Liver (tissue), 10 donors: Measurements from ENCODE around the gene GXYLT2. TPM values are rescaled to one million over a fixed set of nuclear protein-coding genes. Genes with fewer than 3 reads are reported as not detected.

Experiments used
- DNase-seq: peaks from one replicate; pipeline ENCODE4 v3.0.0-alpha.2; 2017; ENCODE audit warnings: low spot score
- H3K27ac ChIP-seq, 2 donors: one replicate each; pipeline ENCODE4 v1.7.0; 2013; ENCODE audit warnings: inconsistent platforms in 2 of 2, low read length in 2 of 2, control low read depth in 1 of 2, low read depth in 1 of 2, mild to moderate bottlenecking in 1 of 2
- H3K27me3 ChIP-seq, 4 donors: one replicate each; pipeline versions ENCODE4 v1.6.1 to v1.7.0; 2013; ENCODE audit warnings: low read length in 3 of 4, inconsistent platforms in 1 of 4, mild to moderate bottlenecking in 1 of 4, moderate library complexity in 1 of 4; ENCODE audit not compliant: control insufficient read depth in 4 of 4, insufficient read depth in 4 of 4
- H3K36me3 ChIP-seq, 4 donors: one replicate each; pipeline versions ENCODE4 v1.6.1 to v1.7.0; 2013; ENCODE audit warnings: low read length in 3 of 4, mild to moderate bottlenecking in 3 of 4, low read depth in 1 of 4, moderate library complexity in 1 of 4; ENCODE audit not compliant: control insufficient read depth in 4 of 4, insufficient read depth in 3 of 4
- H3K4me1 ChIP-seq, 4 donors: one replicate each; pipeline versions ENCODE4 v1.6.1 to v1.7.0; 2013; ENCODE audit warnings: low read length in 3 of 4, mild to moderate bottlenecking in 3 of 4, moderate library complexity in 1 of 4; ENCODE audit not compliant: control insufficient read depth in 4 of 4, insufficient read depth in 4 of 4
- H3K4me3 ChIP-seq, 3 donors: one replicate each; pipeline versions ENCODE4 v1.6.1 to v1.7.0; 2013; ENCODE audit warnings: low read length in 3 of 3, control low read depth in 1 of 3, low read depth in 1 of 3, mild to moderate bottlenecking in 1 of 3
- H3K9ac ChIP-seq, 2 donors: one replicate each; pipeline ENCODE4 v1.7.0; 2013; ENCODE audit warnings: low read length in 2 of 2, mild to moderate bottlenecking in 2 of 2, moderate library complexity in 2 of 2, control low read depth in 1 of 2, low read depth in 1 of 2
- H3K9me3 ChIP-seq, 4 donors: one replicate each; pipeline versions ENCODE4 v1.6.1 to v1.7.0; 2013; ENCODE audit warnings: low read length in 3 of 4; ENCODE audit not compliant: control insufficient read depth in 4 of 4
- EGR1 ChIP-seq, 2 donors: IDR thresholded peaks; 2 replicates each; pipeline ENCODE4 v1.6.1; 2016 to 2018; ENCODE audit warnings: antibody characterized with exemption in 2 of 2, low read depth in 2 of 2
- FOXA1 ChIP-seq: IDR thresholded peaks from 2 replicates; pipeline ENCODE4 v1.6.1; 2016; ENCODE audit warnings: antibody characterized with exemption
- FOXA2 ChIP-seq: IDR thresholded peaks from 2 replicates; pipeline ENCODE4 v1.6.1; 2016; ENCODE audit warnings: antibody characterized with exemption
- GABPA ChIP-seq, 2 donors: IDR thresholded peaks in 1 of 2; conservative IDR thresholded peaks in 1 of 2; 2 replicates each; pipeline ENCODE4 v1.6.1; 2016; ENCODE audit warnings: antibody characterized with exemption in 2 of 2, mild to moderate bottlenecking in 1 of 2, moderate library complexity in 1 of 2
- HNF4A ChIP-seq, 2 donors: conservative IDR thresholded peaks; 2 replicates each; pipeline ENCODE4 v1.6.1; 2016; ENCODE audit warnings: antibody characterized with exemption in 2 of 2, mild to moderate bottlenecking in 2 of 2
- HNF4G ChIP-seq: IDR thresholded peaks from 2 replicates; pipeline ENCODE4 v1.6.1; 2016; ENCODE audit warnings: antibody characterized with exemption
- JUND ChIP-seq, 2 donors: IDR thresholded peaks; 2 replicates each; pipeline ENCODE4 v1.6.1; 2016; ENCODE audit warnings: antibody characterized with exemption in 2 of 2
- NR2F2 ChIP-seq: IDR thresholded peaks from 2 replicates; pipeline ENCODE4 v1.6.1; 2016; ENCODE audit warnings: antibody characterized with exemption
- RAD21 ChIP-seq, 2 donors: IDR thresholded peaks; 2 replicates each; pipeline ENCODE4 v1.6.1; 2016; ENCODE audit warnings: antibody characterized with exemption in 2 of 2, mild to moderate bottlenecking in 2 of 2
- SP1 ChIP-seq: IDR thresholded peaks from 2 replicates; pipeline ENCODE4 v1.6.1; 2018; ENCODE audit warnings: antibody characterized with exemption, mild to moderate bottlenecking
- TAF1 ChIP-seq: conservative IDR thresholded peaks from 2 replicates; pipeline ENCODE4 v1.6.1; 2016; ENCODE audit warnings: antibody characterized with exemption, mild to moderate bottlenecking
- YY1 ChIP-seq: IDR thresholded peaks from 2 replicates; pipeline ENCODE4 v1.6.1; 2016; ENCODE audit warnings: antibody characterized with exemption, mild to moderate bottlenecking
- WGBS: extraction: QIAGEN DNeasy Blood & Tissue Kit; methylation state at CpG from one replicate; pipeline ENCODE4 v1.1.7; 2013; 5-methylcytosine and 5-hydroxymethylcytosine counted together
- polyA plus RNA-seq, 2 donors: library from polyadenylated mRNA; stranded (reverse) in 1 of 2; unstranded in 1 of 2; fragments of 200-250 nt in 1 of 2; fragments of >200 nt in 1 of 2; fragmentation: Nextera tagmentation in 1 of 2; extraction: Ambion mirVana in 1 of 2; gene quantifications; one replicate each; pipeline versions ENCODE4 v1.2.1 to v1.2.3, GENCODE V29; 2013 to 2015
- small RNA-seq: library from RNA; depleted of rRNA; stranded (forward); fragments of <200 nt; gene quantifications from one replicate; pipeline ENCODE3, GENCODE V24; 2014
- total RNA-seq, 2 donors: library from RNA; depleted of rRNA; stranded (reverse); fragments of >200 nt; gene quantifications; one replicate each; pipeline ENCODE4 v1.2.3, GENCODE V29; 2014
- TF ChIP-seq, protein P1 (sequence below): IDR thresholded peaks from 2 replicates; pipeline ENCODE4 v1.6.1; 2016; ENCODE audit warnings: antibody characterized with exemption, mild to moderate bottlenecking
- TF ChIP-seq, protein P2 (sequence below): IDR thresholded peaks from 2 replicates; pipeline ENCODE4 v1.6.1; 2016; ENCODE audit warnings: antibody characterized with exemption
- TF ChIP-seq, protein P3 (sequence below): fragments of 150-350 bp; IDR thresholded peaks from 2 replicates; pipeline ENCODE4 v1.5.1; 2017; ENCODE audit warnings: improper control_type of control experiment, low read depth, low read length; ENCODE audit not compliant: missing input control
- donor health status: healthy.
- donor health status: healthy.
- donor health status: healthy.
- donor health status: healthy.
- donor health status: healthy.

The GXYLT2 gene
- total and polyA plus RNA-seq, 4 donors: 0.06 to 0.98 (median 0.10) TPM

DNA sequence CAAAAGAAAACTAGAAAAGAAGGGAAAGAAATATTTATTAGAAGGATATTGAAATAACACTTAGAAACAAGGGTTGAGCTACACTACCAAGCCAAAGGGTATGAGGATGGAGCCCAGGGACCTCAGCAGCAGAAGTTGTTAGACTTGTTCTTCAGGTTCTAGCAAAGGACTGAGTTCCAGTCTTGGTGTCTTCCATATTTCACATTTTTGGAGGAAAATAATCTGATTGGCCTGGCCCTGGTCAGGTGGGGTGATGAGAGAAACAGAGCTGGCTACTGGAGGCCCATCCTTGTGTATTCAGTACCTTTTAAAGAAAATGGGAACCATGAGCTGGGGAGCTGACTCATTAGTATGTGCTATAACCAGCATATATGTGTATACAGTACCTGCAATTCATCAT is 137.0 kb downstream of the GXYLT2 start:
- Histone ChIP-seq H3K36me3 (no peaks in the 10 kb centered on the region), H3K9me3 (no peaks in the 10 kb centered on the region), H3K9ac (no peak overlapping the region), H3K4me1 (peaks cover 5 to 28% (median 21%) of the 10 kb centered on the region in 4 donors), H3K4me3 (no peak overlapping the region), H3K27ac (no peak overlapping the region), H3K27me3 (no peaks in the 10 kb centered on the region)
- TF ChIP-seq EGR1 (IDR thresholded peaks at IDR 0.05; ENCODE audit: low read depth in 2 of 2) (no peak), HNF4G (no peak), SP1 (no peak), NR2F2 (no peak), YY1 (no peak), FOXA1 (no peak), RAD21 (IDR thresholded peaks at IDR 0.05) (no peak), FOXA2 (no peak), HNF4A (conservative IDR thresholded peaks at IDR 0.05) (no peak), GABPA (IDR thresholded peaks at IDR 0.05 in 1 of 2, conservative IDR thresholded peaks at IDR 0.05 in 1 of 2) (no peak), JUND (IDR thresholded peaks at IDR 0.05) (no peak)
- TF ChIP-seq, protein P1, sequence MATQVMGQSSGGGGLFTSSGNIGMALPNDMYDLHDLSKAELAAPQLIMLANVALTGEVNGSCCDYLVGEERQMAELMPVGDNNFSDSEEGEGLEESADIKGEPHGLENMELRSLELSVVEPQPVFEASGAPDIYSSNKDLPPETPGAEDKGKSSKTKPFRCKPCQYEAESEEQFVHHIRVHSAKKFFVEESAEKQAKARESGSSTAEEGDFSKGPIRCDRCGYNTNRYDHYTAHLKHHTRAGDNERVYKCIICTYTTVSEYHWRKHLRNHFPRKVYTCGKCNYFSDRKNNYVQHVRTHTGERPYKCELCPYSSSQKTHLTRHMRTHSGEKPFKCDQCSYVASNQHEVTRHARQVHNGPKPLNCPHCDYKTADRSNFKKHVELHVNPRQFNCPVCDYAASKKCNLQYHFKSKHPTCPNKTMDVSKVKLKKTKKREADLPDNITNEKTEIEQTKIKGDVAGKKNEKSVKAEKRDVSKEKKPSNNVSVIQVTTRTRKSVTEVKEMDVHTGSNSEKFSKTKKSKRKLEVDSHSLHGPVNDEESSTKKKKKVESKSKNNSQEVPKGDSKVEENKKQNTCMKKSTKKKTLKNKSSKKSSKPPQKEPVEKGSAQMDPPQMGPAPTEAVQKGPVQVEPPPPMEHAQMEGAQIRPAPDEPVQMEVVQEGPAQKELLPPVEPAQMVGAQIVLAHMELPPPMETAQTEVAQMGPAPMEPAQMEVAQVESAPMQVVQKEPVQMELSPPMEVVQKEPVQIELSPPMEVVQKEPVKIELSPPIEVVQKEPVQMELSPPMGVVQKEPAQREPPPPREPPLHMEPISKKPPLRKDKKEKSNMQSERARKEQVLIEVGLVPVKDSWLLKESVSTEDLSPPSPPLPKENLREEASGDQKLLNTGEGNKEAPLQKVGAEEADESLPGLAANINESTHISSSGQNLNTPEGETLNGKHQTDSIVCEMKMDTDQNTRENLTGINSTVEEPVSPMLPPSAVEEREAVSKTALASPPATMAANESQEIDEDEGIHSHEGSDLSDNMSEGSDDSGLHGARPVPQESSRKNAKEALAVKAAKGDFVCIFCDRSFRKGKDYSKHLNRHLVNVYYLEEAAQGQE: no peak
- TF ChIP-seq, protein P2, sequence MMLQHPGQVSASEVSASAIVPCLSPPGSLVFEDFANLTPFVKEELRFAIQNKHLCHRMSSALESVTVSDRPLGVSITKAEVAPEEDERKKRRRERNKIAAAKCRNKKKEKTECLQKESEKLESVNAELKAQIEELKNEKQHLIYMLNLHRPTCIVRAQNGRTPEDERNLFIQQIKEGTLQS: no peak
- TF ChIP-seq, protein P3, sequence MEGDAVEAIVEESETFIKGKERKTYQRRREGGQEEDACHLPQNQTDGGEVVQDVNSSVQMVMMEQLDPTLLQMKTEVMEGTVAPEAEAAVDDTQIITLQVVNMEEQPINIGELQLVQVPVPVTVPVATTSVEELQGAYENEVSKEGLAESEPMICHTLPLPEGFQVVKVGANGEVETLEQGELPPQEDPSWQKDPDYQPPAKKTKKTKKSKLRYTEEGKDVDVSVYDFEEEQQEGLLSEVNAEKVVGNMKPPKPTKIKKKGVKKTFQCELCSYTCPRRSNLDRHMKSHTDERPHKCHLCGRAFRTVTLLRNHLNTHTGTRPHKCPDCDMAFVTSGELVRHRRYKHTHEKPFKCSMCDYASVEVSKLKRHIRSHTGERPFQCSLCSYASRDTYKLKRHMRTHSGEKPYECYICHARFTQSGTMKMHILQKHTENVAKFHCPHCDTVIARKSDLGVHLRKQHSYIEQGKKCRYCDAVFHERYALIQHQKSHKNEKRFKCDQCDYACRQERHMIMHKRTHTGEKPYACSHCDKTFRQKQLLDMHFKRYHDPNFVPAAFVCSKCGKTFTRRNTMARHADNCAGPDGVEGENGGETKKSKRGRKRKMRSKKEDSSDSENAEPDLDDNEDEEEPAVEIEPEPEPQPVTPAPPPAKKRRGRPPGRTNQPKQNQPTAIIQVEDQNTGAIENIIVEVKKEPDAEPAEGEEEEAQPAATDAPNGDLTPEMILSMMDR: no peak
- no peak for DNase-seq

DNA sequence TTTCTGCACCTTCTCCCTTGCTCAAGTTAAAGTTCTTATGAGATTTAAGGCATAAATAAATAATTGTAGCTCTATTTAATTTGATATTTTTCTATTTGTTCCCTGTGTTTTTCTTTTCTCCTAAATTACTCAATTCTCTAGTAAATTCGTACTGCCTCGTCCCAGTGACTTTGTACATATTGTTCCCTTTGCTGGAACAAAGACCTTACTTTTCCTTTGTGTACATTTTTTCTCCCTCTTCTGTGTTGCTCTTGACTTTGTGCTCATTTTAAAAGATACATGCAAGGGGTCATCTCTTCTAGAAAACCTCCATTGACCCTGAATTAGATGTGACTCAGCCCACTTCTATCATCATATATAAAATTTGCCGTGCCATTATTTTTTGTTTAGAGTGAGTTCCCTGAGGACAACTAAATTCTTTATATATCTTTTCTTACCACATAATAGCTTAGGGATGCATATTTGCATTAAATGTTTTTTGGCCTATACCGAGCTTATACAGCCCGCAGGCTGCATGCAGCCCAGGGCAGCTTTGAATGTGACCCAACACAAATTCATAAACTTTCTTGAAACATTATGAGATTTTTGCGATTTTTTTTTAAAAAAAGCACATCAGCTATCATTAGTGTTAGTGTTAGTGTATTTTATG is 138.4 kb downstream of the GXYLT2 start:
- Histone ChIP-seq H3K36me3 (no peaks in the 10 kb centered on the region), H3K4me3 (no peak overlapping the region), H3K27me3 (no peaks in the 10 kb centered on the region), H3K9me3 (no peaks in the 10 kb centered on the region), H3K4me1 (peaks cover 5 to 27% (median 20%) of the 10 kb centered on the region in 4 donors), H3K27ac (no peak overlapping the region), H3K9ac (no peak overlapping the region)
- DNase-seq: no peak
- 70% methylated on average over 6 of the region's 6 CpGs for WGBS
- no peak for TF ChIP-seq HNF4G
- TF ChIP-seq FOXA2: no peak
- TF ChIP-seq RAD21 (IDR thresholded peaks at IDR 0.05): no peak
- TF ChIP-seq NR2F2: no peak
- no peak for TF ChIP-seq HNF4A (conservative IDR thresholded peaks at IDR 0.05)
- TF ChIP-seq TAF1: no peak

Small RNA genes lying within 50 kb of the gene (small RNA-seq; reads per million reads assigned to genes)
- gene RF00017: not detected

Other genes starting within 250 kb of the GXYLT2 start
- 1 to 10 TPM; 7.1 to 9.6 TPM for gene SHQ1, start 39.6 kb upstream of the GXYLT2 start, total RNA-seq
- 1 to 10 TPM; 4.3 to 5.0 TPM for gene SHQ1, start 39.6 kb upstream of the GXYLT2 start, polyA plus RNA-seq
- gene PPP4R2, start 108.8 kb downstream of the GXYLT2 start, total RNA-seq: 10 to 100 TPM; 32.9 to 35.9 TPM
- gene PPP4R2, start 108.8 kb downstream of the GXYLT2 start, polyA plus RNA-seq: 10 to 100 TPM; 12.2 to 34.5 TPM
- 1 to 10 TPM; 2.4 to 7.2 TPM for gene EBLN2, start 173.6 kb downstream of the GXYLT2 start, total RNA-seq
- gene EBLN2, start 173.6 kb downstream of the GXYLT2 start, polyA plus RNA-seq: 1 to 10 TPM in 1 of 2 donors, under 1 TPM in 1; 0.31 to 1.7 TPM